BE2C (cell line): ENCODE measurements around the gene COL25A1.

Experiments used
- DNase-seq: peaks from one replicate; pipeline ENCODE4 v3.0.0-alpha.2; 2020
- H3K27me3 ChIP-seq: fragments of 250-450 bp; sonication (Bioruptor Pico); 2 replicates; pipeline ENCODE4 v1.5.1; 2020; ENCODE audit warnings: mild to moderate bottlenecking
- H3K36me3 ChIP-seq: fragments of 250-450 bp; sonication (Bioruptor Pico); 2 replicates; pipeline ENCODE4 v1.5.1; 2020; ENCODE audit warnings: mild to moderate bottlenecking
- H3K4me1 ChIP-seq: fragments of 250-450 bp; sonication (Bioruptor Pico); 2 replicates; pipeline ENCODE4 v1.5.1; 2020
- H3K4me3 ChIP-seq: 2 replicates; pipeline ENCODE4 v1.5.1; 2011; ENCODE audit warnings: low read depth, low read length
- H3K9me3 ChIP-seq: fragments of 250-450 bp; sonication (Bioruptor Pico); 2 replicates; pipeline ENCODE4 v1.5.1; 2020
- TF ChIP-seq, protein P1 (sequence below): IDR thresholded peaks from 2 replicates; pipeline ENCODE4 v1.5.1; 2012; ENCODE audit warnings: mild to moderate bottlenecking, low read depth, low read length

COL25A1 gene

DNA sequence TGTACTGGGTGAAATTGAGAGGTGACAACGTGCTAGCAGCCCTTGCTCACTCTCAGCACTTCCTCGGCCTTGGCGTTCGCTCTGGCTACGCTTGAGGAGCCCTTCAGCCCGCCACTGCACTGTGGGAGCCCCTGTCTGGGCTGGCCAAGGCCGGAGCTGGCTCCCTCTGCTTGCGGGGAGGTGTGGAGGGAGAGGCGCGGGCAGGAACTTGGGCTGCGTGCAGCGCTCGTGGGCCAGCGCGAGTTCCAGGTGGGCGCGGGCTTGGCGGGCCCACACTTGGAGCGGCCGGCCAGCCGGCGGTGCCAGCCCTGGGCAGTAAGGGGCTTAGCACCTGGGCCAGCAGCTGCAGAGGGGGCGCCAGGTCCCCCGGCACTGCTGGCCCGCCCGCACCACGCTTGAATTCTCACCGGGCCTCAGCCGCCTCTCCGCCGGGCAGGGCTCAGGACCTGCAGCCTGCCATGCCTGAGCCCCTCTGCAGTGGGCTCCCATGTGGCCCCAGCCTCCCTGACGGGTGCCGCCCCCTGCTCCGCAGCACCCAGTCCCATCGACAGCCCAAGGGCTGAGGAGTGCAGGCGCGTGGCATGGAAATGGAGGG, 290.1 kb downstream of the COL25A1 start:
- DNase-seq = no peak
- no peaks in the 10 kb centered on the region for H3K9me3 ChIP-seq
- TF ChIP-seq, protein P1, sequence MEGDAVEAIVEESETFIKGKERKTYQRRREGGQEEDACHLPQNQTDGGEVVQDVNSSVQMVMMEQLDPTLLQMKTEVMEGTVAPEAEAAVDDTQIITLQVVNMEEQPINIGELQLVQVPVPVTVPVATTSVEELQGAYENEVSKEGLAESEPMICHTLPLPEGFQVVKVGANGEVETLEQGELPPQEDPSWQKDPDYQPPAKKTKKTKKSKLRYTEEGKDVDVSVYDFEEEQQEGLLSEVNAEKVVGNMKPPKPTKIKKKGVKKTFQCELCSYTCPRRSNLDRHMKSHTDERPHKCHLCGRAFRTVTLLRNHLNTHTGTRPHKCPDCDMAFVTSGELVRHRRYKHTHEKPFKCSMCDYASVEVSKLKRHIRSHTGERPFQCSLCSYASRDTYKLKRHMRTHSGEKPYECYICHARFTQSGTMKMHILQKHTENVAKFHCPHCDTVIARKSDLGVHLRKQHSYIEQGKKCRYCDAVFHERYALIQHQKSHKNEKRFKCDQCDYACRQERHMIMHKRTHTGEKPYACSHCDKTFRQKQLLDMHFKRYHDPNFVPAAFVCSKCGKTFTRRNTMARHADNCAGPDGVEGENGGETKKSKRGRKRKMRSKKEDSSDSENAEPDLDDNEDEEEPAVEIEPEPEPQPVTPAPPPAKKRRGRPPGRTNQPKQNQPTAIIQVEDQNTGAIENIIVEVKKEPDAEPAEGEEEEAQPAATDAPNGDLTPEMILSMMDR = no peak
- H3K27me3 ChIP-seq = no peaks in the 10 kb centered on the region
- no peaks in the 10 kb centered on the region for H3K36me3 ChIP-seq
- H3K4me1 ChIP-seq = no peaks in the 10 kb centered on the region
- H3K4me3 ChIP-seq = no peak overlapping the region

DNA sequence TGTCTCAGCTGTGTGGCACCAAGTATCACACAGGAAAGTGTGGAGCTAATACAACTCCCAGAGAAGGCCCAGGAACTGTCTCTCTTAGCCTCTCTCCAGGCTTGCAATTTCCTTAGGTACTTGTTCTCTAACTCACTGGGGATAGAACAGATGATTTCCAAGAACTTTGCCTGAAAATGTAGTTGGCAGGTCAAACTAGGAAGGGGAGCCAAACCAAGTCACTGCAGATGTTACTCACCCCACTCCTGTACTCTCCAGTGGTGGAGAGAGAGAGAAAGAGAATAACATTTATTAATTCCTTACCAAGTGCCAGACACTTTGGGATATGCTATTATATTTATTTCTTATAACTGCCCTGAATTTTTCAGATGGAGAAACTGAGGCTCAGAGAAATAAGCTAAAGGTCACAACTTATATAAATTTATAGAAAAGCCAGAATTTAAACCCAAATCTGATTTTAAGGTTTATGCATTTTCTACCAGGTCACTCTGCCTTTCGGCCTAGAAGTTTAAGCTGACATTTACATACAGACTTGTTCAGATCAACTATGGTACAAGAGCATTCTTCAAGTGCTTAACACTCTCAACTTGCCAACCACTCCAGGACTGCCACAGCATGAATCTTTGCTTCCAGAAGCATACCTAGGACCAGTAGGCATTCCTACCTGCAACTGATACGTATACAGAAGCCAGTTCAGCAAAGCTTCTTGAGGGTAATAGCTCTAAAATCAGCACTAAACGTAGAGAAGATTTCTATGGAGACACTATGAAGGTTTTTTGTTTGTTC, 291.0 kb downstream of the COL25A1 start:
- Histone ChIP-seq H3K36me3 (no peaks in the 10 kb centered on the region), H3K9me3 (no peaks in the 10 kb centered on the region), H3K27me3 (no peaks in the 10 kb centered on the region), H3K4me3 (no peak overlapping the region), H3K4me1 (no peaks in the 10 kb centered on the region)
- TF ChIP-seq, protein P1 = no peak
- no peak for DNase-seq

DNA sequence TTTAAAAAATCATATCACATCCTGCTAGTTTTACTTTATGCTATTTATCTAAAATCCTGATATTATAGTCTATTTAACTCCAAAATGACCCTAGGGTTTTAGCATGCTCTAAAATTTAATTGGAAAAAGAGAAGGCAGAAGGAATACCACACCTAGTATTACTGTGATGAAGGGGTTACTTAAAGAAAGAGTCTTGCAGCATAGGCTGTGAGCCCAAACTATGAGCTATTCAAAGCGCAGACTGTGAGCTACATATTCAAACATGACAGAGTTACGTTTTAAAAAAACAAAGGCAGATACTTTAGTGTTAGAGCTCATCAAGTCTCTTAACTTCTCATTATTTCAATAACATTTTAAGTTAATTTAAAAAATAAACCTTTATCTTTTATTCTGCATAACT, 291.9 kb downstream of the COL25A1 start:
- no peak for DNase-seq
- TF ChIP-seq, protein P1 = no peak
- no peaks in the 10 kb centered on the region for H3K27me3 ChIP-seq
- H3K36me3 ChIP-seq = no peaks in the 10 kb centered on the region
- no peak overlapping the region for H3K4me3 ChIP-seq
- no peaks in the 10 kb centered on the region for H3K4me1 ChIP-seq
- no peaks in the 10 kb centered on the region for H3K9me3 ChIP-seq

DNA sequence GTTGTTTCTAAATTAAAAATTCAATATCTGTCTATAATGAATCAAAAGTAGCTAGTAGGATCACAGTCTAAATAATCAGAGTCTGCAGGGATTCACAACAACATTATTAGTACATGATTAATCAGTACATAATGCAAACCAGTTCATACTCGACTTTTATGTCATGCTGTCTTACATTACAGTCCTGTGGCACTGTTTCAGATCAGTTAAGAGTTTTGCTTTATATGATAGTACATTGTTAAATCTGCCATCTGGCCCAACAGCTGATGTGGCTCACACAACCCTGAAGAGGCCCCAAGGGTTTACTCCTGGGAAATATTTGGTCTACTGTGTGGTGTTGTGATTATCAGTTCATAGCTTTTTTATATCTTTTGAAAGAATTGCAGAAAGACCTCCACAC, 292.5 kb downstream of the COL25A1 start:
- Histone ChIP-seq H3K27me3 (no peaks in the 10 kb centered on the region), H3K4me3 (no peak overlapping the region), H3K36me3 (no peaks in the 10 kb centered on the region), H3K9me3 (no peaks in the 10 kb centered on the region), H3K4me1 (no peaks in the 10 kb centered on the region)
- TF ChIP-seq, protein P1 = no peak
- no peak for DNase-seq

DNA sequence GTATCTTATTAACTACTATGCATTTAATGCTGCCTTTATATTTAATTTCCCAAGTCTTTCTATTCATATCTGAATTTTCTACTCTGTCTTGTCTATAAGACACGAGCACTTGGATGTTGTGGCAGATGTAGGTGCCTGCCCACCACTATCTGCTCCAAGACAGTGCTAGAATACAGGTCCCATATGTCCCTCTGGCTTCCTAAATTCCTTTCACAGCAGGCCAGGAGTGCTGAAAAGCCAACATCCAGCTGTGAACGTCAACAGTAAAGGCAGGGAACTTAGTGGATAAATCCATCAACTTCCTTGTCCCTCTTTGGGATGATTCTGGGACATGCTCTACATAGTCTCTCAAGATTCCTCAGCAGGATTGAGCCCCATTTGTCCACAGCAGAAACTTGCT, 294.5 kb downstream of the COL25A1 start:
- H3K36me3 ChIP-seq = no peaks in the 10 kb centered on the region
- H3K27me3 ChIP-seq = no peaks in the 10 kb centered on the region
- no peaks in the 10 kb centered on the region for H3K9me3 ChIP-seq
- no peaks in the 10 kb centered on the region for H3K4me1 ChIP-seq
- DNase-seq = no peak
- TF ChIP-seq, protein P1 = no peak
- H3K4me3 ChIP-seq = no peak overlapping the region

DNA sequence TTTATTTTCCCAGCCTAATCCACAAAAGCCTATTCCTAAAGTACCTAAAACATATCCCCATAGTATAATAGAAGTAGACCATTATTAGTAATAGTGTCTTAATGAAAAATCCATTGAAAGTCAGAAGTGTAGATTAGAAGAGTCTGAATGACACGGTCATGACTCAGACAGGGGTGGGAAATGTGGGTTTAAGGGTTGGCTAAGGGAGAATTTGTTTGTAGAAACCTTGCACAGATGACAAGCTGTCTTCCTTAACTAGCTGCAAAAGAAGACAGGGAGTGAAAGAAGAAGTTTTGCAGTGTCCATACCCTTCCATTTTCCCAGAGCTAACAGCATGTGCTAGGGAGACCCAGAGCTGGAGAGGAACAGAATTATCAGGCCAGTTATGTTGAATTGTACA, 296.9 kb downstream of the COL25A1 start:
- no peak for DNase-seq
- H3K27me3 ChIP-seq = no peaks in the 10 kb centered on the region
- no peaks in the 10 kb centered on the region for H3K36me3 ChIP-seq
- TF ChIP-seq, protein P1 = no peak
- no peak overlapping the region for H3K4me3 ChIP-seq
- H3K9me3 ChIP-seq = no peaks in the 10 kb centered on the region
- H3K4me1 ChIP-seq = no peaks in the 10 kb centered on the region
